HepG2 (cell line): ENCODE data around the gene PROCR. TPM values are rescaled to one million over a fixed set of nuclear protein-coding genes. Genes with fewer than 3 reads are reported as not detected.
A peak's percentile ranks its signal among the peaks of the same experiment; 100 is the strongest.

Experiments used
- CCAR2 ChIP-seq: fragments of 200-400 bp; formaldehyde crosslinking; optimal IDR thresholded peaks from 2 replicates; pipeline ENCODE3; 2018; ENCODE audit warnings: low read depth, mild to moderate bottlenecking, low read length, moderate library complexity
- CCDC6 ChIP-seq: sonication (generic); formaldehyde crosslinking; IDR thresholded peaks from 2 replicates; pipeline ENCODE4 v1.8.1; 2022; ENCODE audit warnings: mild to moderate bottlenecking, missing genetic modification reagents, moderate library complexity
- EZH2 ChIP-seq: conservative IDR thresholded peaks from 2 replicates; pipeline ENCODE4 v1.6.1; 2012; ENCODE audit warnings: mild to moderate bottlenecking, low read depth, low read length, moderate library complexity
- GTF2F1 ChIP-seq: fragments of 150-350 bp; IDR thresholded peaks from 2 replicates; pipeline ENCODE4 v1.6.1; 2014; ENCODE audit warnings: low read length
- GZF1 ChIP-seq: sonication (generic); formaldehyde crosslinking; IDR thresholded peaks from 2 replicates; pipeline ENCODE4 v1.5.1; 2020; ENCODE audit warnings: mild to moderate bottlenecking, missing genetic modification reagents
- HNRNPL ChIP-seq: fragments of 200-400 bp; formaldehyde crosslinking; IDR thresholded peaks from 2 replicates; pipeline ENCODE4 v1.6.1; 2017; ENCODE audit warnings: mild to moderate bottlenecking, low read depth, low read length
- NR2C2 ChIP-seq: sonication (generic); formaldehyde crosslinking; IDR thresholded peaks from 2 replicates; pipeline ENCODE4 v1.4.0; 2020; ENCODE audit warnings: missing genetic modification reagents, mild to moderate bottlenecking, moderate library complexity, borderline replicate concordance
- PLSCR1 ChIP-seq: sonication (generic); formaldehyde crosslinking; IDR thresholded peaks from 2 replicates; pipeline ENCODE4 v1.5.0; 2020; ENCODE audit warnings: missing genetic modification reagents, mild to moderate bottlenecking, borderline replicate concordance
- RFXAP ChIP-seq: sonication (generic); formaldehyde crosslinking; IDR thresholded peaks from 2 replicates; pipeline ENCODE4 v1.4.0; 2020; ENCODE audit warnings: missing genetic modification reagents, borderline replicate concordance
- SALL1 ChIP-seq: sonication (generic); formaldehyde crosslinking; IDR thresholded peaks from 2 replicates; pipeline ENCODE4 v1.8.0; 2022; ENCODE audit warnings: mild to moderate bottlenecking, missing genetic modification reagents
- SMARCC2 ChIP-seq: fragments of 450-650 bp; IDR thresholded peaks from 2 replicates; pipeline ENCODE4 v1.6.1; 2017; ENCODE audit warnings: antibody characterized with exemption, mild to moderate bottlenecking
- TEF ChIP-seq: sonication (generic); formaldehyde crosslinking; IDR thresholded peaks from 2 replicates; pipeline ENCODE4 v1.5.0; 2020; ENCODE audit warnings: missing genetic modification reagents
- ZBTB33 ChIP-seq: sonication (generic); formaldehyde crosslinking; IDR thresholded peaks from 2 replicates; pipeline ENCODE4 v1.4.0; 2020; ENCODE audit warnings: missing genetic modification reagents
- ZNF143 ChIP-seq: sonication (generic); formaldehyde crosslinking; IDR thresholded peaks from 2 replicates; pipeline ENCODE4 v1.4.0; 2020; ENCODE audit warnings: missing genetic modification reagents
- ZNF414 ChIP-seq: sonication (generic); formaldehyde crosslinking; IDR thresholded peaks from 2 replicates; pipeline ENCODE4 v1.5.0; 2020; ENCODE audit warnings: missing genetic modification reagents
- ZNF580 ChIP-seq: IDR thresholded peaks from 2 replicates; pipeline ENCODE4 v1.6.1; 2016; ENCODE audit warnings: low read depth, borderline replicate concordance
- ZNF674 ChIP-seq: sonication (generic); formaldehyde crosslinking; IDR thresholded peaks from 2 replicates; pipeline ENCODE4 v1.5.0; 2020; ENCODE audit warnings: low read depth, mild to moderate bottlenecking, missing genetic modification reagents
- ZSCAN22 ChIP-seq: sonication (generic); formaldehyde crosslinking; IDR thresholded peaks from 2 replicates; pipeline ENCODE4 v1.4.0; 2020; ENCODE audit warnings: mild to moderate bottlenecking, missing genetic modification reagents
- polyA plus RNA-seq, 8 experiments: library from polyadenylated mRNA; depleted of rRNA in 3 of 8; stranded (reverse) in 7 of 8; unstranded in 1 of 8; fragments of >200 nt; fragmentation: Illumina TruSeq in 4 of 8; extraction: Trizol in 4 of 8; gene quantifications; 2 replicates each; pipeline versions ENCODE4 v1.2.1 to v1.2.3, GENCODE V29; 2011 to 2016; ENCODE audit warnings: low read depth in 4 of 8, missing spikeins in 1 of 8, mixed read lengths in 1 of 8; ENCODE audit not compliant: insufficient read depth in 1 of 8
- total RNA-seq, 5 experiments: library from RNA; depleted of rRNA; stranded (reverse); fragments of >200 nt; fragmentation: Illumina TruSeq; extraction: Trizol; gene quantifications; 2 replicates each; pipeline ENCODE4 v1.2.3, GENCODE V29; 2016; ENCODE audit warnings: low read depth in 1 of 5
- TF ChIP-seq, protein P1 (sequence below): sonication (generic); formaldehyde crosslinking; IDR thresholded peaks from 2 replicates; pipeline ENCODE4 v1.5.0; 2020; ENCODE audit warnings: mild to moderate bottlenecking, missing genetic modification reagents
- TF ChIP-seq, protein P2 (sequence below): sonication (generic); formaldehyde crosslinking; IDR thresholded peaks from 2 replicates; pipeline ENCODE4 v1.9.0; 2021; ENCODE audit warnings: missing genetic modification reagents, borderline replicate concordance

Gene PROCR
- total and polyA plus RNA-seq, 2 of the 13 experiments (the other 11 are each of a cell fraction or from before 2014, with no cell fraction given) = 1.4 to 1.7 TPM

- TF ChIP-seq, protein P1, sequence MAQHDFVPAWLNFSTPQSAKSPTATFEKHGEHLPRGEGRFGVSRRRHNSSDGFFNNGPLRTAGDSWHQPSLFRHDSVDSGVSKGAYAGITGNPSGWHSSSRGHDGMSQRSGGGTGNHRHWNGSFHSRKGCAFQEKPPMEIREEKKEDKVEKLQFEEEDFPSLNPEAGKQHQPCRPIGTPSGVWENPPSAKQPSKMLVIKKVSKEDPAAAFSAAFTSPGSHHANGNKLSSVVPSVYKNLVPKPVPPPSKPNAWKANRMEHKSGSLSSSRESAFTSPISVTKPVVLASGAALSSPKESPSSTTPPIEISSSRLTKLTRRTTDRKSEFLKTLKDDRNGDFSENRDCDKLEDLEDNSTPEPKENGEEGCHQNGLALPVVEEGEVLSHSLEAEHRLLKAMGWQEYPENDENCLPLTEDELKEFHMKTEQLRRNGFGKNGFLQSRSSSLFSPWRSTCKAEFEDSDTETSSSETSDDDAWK (CRISPR knock-in tag) = no peak
- TF ChIP-seq ZNF674 (CRISPR knock-in tag) = no peak
- TF ChIP-seq SALL1 (CRISPR knock-in tag) = no peak
- TF ChIP-seq ZNF414 (CRISPR knock-in tag) = no peak
- no peak for TF ChIP-seq CCDC6 (CRISPR knock-in tag)
- no peak for TF ChIP-seq TEF (CRISPR knock-in tag)
- no peak for TF ChIP-seq ZSCAN22
- no peak for TF ChIP-seq CCAR2
- no peak for TF ChIP-seq GTF2F1
- peak; percentile 15; the same call in 1 of the 2 replicates for TF ChIP-seq NR2C2 (CRISPR knock-in tag)
- TF ChIP-seq HNRNPL = no peak
- TF ChIP-seq, protein P2, sequence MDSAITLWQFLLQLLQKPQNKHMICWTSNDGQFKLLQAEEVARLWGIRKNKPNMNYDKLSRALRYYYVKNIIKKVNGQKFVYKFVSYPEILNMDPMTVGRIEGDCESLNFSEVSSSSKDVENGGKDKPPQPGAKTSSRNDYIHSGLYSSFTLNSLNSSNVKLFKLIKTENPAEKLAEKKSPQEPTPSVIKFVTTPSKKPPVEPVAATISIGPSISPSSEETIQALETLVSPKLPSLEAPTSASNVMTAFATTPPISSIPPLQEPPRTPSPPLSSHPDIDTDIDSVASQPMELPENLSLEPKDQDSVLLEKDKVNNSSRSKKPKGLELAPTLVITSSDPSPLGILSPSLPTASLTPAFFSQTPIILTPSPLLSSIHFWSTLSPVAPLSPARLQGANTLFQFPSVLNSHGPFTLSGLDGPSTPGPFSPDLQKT (CRISPR knock-in tag) = no peak
- TF ChIP-seq EZH2 = no peak
- no peak for TF ChIP-seq RFXAP (CRISPR knock-in tag)
- no peak for TF ChIP-seq PLSCR1
- TF ChIP-seq SMARCC2 = 0 out of 2 replicates have a peak, but pooled peaks have one; percentile 53
- TF ChIP-seq GZF1 (CRISPR knock-in tag) = no peak
- no peak for TF ChIP-seq ZNF580
- no peak for TF ChIP-seq ZBTB33 (CRISPR knock-in tag)
- no peak for TF ChIP-seq ZNF143 (CRISPR knock-in tag)
Measured at GRCh38 chr20:35129647-35130069, 42.2 kb upstream of the PROCR start (continued).
